Glomerular endothelial cell (primary cell): ENCODE results near the gene LRP1B. TPM values are rescaled to one million over a fixed set of nuclear protein-coding genes. Genes with fewer than 3 reads are reported as not detected.
A peak's percentile ranks its signal among the peaks of the same experiment; 100 is the strongest.

Experiments
- DNase-seq: peaks from one replicate; pipeline ENCODE4 v3.0.0-alpha.2; 2011; ENCODE audit warnings: low read depth, low spot score; ENCODE audit errors: extremely low read depth
- total RNA-seq: library from RNA; depleted of rRNA; stranded (reverse); fragments of >200 nt; gene quantifications from 2 replicates; pipeline ENCODE4 v1.2.3, GENCODE V29; 2015

The LRP1B gene
- total RNA-seq, 1 donor from 2014 or later, result not detected

- DNase-seq, result no peak
Measured at GRCh38 chr2:141959941-141960340, 170.9 kb downstream of the LRP1B start.

DNA sequence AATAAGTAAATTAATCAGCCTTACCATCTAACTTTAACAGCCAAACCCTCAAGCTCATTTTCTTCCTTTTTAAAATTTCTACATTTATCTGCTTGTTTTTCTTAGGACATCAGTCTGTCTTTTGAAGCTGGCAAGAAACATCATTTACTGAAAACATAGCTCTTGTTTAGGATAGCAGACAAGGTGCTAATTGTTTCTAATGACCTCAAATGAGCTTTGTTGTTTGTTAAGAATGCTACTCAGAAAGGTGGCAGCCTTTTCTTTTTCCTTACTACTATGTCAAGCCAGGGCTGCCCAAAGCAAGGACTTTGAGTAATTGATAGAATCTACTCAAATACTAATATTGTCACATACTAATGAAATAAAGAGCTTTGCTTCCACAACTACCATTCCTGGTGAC, 171.8 kb downstream of the LRP1B start:
- DNase-seq, result no peak

GRCh38 chr2:141957827-141958450, 172.9 kb downstream of the LRP1B start:
- DNase-seq, result no peak

GRCh38 chr2:141957321-141957720, 173.5 kb downstream of the LRP1B start:
- no peak for DNase-seq

DNA sequence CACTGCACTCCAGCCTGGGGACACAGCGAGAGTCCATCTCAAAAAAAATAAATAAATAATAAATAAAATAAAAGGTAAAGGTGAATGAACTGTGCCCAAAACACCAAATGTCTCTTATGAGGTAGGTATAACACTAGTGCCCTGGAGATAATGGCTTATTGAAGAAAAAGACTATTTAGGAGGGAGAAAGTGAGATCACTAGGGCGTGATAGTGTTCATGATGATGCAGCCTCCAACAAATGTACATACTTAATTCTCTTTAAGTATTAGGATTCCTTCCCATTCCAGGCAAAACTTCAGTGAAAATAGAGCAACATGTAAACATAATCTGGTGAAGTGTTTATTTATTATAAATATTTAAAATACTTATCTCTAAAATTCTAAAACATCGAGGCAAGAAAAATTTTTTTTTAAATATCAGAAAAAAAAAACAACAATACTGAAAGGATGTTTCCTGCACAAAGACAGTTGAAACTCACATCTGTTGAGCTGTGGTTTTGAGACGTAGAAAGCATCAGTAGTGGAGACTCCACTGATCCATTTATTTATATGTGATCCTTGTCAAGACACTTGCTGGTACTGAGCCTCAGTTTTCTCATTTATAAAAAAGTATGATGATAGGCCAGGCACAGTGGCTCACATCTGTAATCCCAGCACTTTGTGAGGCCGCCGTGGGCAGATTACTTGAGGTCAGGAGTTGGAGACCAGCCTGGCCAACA, 183.3 kb downstream of the LRP1B start:
- DNase-seq, result no peak

GRCh38 chr2:141946016-141946415, 184.8 kb downstream of the LRP1B start:
- DNase-seq, result no peak

DNA sequence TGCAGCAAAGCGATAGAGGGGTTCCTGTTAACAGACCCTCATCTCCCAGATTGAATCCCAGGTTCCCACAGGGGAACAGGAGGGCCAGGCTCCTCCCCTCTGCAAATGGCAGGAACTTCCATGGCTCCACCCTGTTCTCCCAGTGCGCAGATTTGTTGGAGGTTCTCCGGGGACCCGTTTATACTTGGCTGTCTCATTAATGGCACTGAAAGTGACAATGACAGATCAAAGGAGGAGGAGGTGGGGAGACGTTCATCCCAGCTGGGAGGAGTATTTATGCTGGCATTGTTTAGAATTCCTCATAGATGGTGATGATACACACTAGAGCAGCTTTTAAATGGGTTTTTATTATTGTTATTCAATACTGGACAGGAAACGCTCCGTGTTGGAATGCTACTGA, 186.9 kb downstream of the LRP1B start:
- DNase-seq, result no peak

DNA sequence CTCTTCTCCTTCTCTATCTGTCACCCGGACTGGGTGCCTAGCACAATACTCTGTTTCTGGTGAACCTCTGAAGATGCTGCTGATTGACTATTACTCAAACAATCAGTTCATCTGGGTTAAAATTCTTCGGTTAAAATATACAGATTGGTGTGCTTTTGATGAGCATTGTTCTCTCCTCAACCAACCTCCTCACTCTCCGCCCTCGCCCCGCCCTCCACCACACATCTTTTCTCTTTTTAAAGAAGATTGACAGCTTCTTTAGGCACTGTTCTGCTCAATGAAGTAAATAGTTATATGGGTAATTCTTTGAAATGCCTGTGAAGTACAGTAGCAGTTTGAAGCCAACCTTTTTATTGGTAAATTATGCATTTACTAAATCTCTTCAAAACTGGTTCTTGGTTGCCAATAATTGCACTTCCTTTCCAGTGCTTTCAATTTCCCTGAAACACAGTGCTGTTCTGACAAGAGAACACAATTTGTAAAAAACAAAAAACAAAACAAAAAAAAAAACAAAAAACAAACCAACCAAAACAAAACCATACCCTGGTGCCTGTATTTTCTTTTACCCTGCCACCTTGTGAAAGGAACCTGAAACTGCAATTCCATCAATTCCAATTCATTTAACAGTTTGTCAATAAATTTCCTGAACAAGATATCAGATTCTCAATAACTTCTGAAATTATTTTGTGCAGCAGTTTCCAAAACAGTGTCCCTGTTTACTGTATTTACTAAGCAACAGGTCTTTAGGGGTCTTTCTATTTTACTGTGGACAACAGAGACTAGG, 188.6 kb downstream of the LRP1B start:
- no peak for DNase-seq

DNA sequence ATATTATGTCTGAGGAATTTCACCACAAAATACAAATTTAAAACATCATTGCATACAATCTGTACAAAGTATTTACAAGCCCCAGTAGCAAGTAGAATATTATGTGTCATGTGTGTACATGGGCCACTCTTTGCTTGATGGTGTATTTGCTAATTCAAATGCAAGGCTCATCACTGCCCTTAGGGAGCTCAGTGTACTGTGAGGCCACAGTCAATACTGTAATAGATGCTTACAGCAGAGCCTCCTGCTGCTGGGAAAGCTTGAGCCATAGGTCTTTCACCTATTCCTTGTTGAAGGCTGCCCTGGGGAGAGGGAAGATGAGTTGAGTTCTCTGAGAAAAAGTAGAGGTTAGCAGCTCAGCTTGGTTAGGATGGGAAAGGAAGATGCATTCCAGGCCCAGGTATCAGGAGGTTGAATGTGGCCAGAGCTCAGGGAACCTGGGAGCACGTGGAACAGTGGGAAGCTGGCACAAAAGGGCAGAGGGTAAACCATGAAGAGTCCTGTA, 189.6 kb downstream of the LRP1B start:
- no peak for DNase-seq

DNA sequence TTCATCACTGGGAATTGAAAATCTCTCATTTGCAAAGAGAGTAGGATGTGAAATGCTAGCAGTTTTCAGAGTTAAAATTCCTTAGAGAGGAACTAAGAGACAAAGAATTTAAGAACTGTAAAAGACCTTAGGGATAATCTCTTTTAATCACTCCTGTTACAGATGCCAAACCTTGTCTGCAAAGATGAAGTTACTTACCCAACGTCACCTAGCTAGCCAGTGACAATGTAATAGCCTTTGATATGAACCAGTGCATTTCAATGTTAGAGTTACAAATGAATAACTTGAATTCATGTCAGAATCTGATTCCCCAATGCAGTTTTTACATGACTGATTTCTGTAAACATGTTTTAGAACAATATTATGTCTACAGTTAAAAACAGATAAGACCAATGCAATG, 190.1 kb downstream of the LRP1B start:
- DNase-seq, result no peak

DNA sequence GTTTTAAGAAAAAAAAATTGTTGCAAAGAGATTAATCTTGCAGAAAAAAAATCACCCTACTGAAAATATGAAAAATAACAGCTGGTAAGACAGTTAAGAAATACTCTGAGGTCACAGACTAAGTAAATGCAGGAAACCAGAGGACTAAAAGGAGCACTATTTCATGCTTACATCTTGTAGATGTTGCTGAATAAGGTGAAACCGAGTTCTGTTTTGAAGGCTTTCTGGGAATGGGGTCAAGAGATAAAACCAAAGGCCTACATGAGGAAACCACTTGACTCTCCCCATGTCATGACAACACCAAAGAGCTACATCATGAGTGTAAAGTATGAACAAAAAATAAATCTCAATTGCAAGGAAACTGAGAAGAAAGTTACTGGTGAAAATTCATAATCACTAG, 197.6 kb downstream of the LRP1B start:
- DNase-seq, result no peak

DNA sequence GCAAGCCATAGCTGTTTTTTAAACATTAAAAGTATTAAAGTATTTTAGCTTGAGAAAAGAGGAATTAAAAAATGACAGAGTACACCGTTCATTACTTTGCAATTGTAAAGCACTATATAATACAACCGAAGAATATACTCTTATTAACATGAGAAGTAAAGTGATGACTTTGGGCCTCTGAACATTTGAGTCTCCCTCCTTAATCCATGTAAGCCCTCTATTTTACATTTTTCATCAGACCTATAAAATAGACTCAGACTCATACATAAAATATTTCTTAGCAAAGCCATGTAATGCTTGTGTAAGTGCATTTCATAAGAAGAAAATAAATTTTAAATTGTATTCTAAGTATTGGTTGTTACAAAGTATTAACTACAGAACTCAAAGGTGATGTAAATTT, 198.6 kb downstream of the LRP1B start:
- no peak for DNase-seq

DNA sequence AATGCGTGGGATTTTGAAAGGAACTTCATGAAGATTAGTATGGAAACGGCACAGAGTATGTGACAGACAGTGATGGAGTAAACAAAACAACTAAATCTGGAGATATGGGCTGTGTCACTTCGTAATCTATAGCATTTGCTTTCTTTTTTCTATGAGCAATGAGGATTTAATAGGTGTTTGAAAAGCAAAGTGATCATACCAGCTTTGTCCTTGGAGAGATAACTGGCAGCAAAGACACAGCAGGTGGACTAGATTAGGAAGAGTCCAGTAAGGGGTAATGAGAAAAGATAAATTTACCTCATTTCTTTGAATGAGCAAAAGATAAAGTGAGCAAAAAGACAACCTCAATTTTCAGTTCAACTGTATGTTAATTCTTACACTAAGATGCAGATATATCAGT, 199.0 kb downstream of the LRP1B start:
- no peak for DNase-seq

DNA sequence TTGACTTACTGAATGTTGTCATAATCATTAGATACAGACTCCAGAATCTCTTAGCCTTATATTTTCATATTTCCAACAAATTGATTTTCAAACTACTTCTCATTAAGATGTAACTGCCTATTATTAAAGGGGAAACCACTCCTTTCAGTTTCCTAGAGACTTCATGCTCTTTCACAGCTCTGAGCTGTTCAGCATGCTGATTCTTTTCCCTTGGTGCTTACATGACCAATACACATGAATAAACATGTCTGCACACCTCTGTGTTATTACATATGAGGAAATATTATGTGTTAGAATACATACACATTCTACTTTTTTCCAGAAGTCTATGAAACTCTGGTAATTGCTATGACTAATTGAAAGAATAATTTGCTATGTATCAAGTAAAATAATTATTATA, 200.0 kb downstream of the LRP1B start:
- DNase-seq, result no peak

DNA sequence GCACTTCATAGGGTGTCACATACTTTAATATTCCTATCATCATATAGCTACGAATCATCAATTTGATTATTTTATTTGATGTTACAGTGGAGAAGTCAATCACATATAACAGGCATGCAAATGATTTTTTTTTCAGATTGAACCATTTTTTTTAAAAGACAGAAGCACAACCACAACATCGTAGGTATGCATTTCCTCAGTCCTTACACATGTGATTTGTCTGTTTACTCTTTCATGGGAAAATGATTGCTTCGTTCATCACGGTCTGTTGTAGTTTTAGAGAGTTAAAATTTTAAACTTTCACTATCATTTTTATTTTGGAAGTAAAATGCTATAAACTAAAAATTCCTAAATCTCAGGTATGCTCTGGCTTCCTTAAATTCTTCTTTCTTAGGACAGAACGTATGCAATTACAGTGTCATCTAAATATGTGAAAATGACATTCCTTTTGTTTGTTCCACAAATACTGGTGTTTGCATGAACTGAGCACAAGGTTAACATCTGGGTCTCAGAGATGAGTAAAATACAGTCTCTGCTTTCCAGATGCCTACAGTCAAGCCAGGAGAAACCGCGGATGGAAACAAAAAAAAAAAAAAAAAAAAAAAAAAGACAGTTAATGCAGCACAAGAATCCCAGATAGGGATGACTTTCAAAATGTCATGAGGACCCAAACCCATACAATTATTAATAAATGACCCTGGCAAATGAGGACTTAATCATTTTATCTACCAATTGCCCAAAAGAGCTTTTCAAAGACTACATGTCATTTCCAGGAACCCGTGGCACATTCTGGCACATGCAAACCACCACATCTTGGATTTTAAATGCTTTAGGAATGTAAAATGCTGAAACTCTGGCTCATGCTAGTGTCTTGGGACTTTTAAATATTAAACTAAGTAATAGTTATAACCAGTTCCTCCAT, 201.2 kb downstream of the LRP1B start:
- no peak for DNase-seq

DNA sequence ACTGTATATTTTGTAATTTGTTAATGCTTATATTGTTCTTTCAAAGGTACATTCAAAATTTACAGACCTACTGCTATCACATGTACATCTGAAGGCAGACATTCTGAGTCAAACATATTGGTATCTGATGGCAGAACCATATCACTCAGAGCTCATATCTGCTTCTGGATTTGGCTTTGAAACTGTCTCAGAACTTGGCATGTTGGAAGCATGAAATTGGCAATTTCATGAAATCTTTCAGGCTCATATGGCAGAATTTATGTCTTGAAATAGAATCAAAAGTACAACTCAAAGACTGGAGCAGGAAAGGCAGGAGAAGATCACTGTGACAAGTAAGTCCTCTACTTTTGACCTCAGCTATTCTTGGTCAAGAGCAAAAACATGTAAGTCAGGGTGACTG, 202.3 kb downstream of the LRP1B start:
- no peak for DNase-seq

- DNase-seq, result no peak
Measured at GRCh38 chr2:141927536-141927935, 203.3 kb downstream of the LRP1B start.

- no peak for DNase-seq
Measured at GRCh38 chr2:141925511-141925910, 205.3 kb downstream of the LRP1B start.

DNA sequence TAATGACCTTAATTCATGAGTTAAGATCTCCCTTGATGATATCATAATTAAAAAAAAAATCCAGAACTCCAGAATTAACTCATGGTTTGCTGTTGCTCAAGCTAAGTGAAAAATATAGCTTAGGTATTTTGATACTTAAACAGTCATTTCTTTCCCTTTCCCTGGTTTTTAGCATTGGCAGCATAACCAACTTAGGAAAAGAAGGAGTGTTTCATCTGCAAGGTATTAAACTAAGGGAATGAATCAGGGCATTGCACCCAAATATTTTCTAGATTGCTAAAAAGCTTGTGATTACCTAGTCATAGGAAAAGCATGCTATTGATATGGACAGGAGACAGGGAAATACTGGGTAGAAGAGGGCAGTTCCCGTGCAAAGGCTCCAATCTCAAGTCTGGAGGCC, 207.2 kb downstream of the LRP1B start:
- DNase-seq, result no peak

- DNase-seq, result peak; percentile 25
Measured at GRCh38 chr2:141911485-141912066, 219.2 kb downstream of the LRP1B start.
